ENCODE measurements around the gene RAX.

The RAX gene

DNA sequence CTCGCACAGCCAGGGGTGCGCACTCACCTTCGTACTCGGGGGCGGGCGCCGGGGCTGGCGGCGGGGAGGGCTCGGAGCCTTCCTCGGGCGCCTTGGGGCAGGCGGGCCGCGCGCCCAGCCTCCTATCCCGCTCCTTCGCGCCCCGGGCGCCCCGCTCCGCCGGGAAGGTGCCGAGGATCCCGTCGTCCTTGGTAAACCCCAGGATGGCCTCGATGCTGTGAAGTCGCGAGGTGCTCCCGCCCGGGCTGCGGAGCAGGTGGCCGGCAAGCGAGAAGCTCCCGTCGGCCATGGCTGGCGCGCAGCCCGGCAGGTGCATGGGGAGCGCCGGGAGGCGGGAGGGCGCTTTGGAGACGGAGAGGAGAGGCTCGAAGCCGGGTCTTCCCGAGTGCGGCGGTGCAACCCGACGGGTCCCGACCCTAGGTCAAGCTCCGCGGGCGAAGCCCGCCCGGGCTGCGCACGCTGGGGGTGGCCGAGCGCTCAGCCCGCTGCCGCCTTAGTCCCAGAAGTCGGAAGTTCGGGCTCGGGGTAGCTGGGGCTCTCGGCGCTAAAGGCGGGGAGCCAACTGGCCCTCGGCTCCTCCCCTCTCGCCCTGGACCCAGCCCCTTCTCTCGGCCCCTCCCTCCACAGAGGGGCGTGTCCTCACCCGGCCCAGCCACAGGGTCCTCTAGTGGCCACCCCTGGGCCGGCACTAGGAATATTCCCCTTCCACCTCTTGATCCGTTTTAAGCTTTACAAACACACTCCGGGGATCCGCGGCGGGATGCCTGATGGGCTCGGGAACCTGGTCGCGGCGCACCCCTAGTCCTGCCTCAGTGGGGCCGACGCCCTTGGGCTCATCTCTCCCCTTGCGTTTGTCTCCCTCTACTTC is at the start of gene RAX:
TSS of gene RAX (minus strand) at position 564 of the 868 bp plus-strand sequence. CDS start at position 316, 248 bp downstream.
- DNase-seq (ENCODE audit: low read depth), result no peak

DNA sequence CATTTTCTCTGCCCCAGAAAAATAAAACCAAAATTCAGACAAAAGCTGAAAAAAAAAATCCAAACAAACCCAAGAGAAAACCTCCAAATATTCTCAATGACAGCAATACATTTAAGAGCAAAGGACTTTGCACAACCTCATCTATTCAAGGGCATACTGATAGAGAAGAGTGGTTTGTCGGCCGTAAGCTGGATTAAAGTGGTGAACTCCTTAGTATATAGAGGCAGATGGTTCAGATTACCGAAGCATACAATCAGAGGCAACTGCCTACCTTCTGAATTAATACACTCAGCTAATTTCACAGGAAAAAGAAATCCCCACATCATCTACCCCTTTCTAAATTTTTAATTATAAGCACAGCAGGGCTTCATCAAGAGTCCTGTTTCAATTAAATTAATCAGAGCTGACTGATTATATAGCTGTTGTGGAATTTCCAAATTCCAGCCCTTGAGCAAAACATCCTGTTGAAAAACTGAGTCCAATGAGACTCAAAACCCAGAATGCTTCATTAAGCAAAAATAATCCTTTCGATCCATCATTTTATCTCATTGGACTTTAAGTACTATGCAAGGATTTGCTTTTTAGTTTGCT is 45.3 kb upstream of the RAX start, which contains the start of gene CPLX4:
TSS of gene CPLX4 (minus strand) at position 190 of the 591 bp plus-strand sequence. CDS start at position 3, 187 bp downstream.
- DNase-seq (ENCODE audit: low read depth), result no peak

DNA sequence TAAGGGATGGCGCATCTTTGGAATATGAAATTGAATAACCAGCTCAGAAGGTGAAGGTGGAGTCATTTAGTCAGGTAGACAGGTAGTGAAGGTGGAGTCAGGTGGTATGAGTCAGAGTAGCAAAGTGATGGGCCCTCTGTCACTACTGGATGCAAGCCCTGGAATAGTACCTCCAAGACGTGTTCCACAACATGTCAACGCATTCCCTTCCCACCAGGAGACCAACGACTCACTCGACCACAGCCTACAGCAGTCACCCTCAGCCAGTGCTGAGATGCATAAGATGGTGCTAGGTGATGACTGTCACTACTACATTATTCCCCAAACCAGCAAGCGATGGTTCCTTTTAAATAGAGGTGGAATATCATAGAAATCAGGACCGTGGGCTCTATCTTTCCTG is 38.4 kb upstream of the RAX start:
- DNase-seq (ENCODE audit: low read depth), result no peak

DNA sequence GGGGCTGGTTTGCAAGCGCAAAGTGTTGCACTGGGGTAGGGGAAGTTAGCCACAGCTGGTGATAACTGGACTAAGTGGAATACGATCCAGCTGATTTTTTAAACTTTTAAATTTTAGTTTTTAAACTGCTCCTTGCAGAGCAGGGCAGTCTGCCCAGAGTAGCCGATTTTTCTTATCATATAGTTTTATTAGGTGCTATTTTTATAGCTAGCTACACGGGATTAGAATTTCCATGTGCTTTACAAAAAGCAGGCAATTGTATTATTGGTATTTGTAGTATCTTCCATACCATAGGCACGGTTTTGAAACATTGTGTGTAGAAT is 35.6 kb upstream of the RAX start:
- DNase-seq (ENCODE audit: low read depth), result no peak

DNA sequence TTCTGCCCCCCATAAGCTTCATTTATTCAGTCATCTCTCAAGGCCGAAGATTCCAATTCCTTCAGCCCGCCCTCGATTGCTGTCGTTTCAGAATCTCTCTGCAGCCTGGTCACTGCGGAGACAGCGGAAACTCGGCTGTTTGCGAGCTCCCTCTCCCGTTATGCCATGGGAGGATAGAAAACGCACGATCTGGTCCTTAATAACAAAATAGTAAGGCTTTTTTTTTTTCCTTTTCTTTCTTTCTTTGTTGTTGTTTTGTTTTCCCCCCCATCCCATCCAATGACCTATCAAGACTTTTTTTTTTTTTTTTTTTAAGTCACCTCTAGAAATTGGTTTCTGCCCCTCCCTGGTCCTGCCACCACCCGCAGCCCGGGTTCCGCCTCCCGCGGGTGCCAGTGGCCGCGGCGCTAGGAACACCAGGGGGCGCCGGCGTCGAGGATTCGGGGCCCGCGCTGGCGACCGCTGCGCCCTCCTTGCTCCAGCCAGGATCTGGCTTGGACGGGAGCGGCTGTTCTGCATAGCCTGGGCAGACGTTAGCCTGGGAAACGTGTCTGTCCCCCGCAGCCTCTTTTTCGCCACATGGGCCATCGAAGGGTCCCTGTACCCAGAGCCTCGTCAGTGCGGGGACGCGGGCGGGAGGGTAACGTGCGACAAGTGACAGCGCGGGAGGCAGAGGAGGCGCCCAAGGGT is 35.1 kb upstream of the RAX start:
- peak; percentile 61 for DNase-seq (ENCODE audit: low read depth)

DNA sequence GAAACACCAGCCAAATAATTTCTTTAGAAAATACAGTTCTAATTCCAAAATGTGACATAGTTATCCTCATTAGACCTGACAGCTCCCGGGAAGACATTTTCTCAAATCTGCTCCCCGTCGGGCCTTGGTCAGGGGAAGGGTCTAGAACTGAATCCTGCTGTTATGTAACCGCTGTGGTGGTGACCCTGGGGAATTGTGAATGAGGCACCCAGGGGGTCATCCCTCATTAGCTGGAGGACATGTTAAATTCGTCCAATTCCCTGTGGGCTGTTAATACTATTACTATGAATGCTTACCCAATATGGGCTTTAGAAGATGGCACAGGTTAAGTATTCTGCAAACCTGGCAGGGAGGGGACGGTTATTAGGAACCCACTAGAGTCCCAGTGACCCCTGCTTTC is 33.4 kb upstream of the RAX start:
- DNase-seq (ENCODE audit: low read depth), result no peak

DNA sequence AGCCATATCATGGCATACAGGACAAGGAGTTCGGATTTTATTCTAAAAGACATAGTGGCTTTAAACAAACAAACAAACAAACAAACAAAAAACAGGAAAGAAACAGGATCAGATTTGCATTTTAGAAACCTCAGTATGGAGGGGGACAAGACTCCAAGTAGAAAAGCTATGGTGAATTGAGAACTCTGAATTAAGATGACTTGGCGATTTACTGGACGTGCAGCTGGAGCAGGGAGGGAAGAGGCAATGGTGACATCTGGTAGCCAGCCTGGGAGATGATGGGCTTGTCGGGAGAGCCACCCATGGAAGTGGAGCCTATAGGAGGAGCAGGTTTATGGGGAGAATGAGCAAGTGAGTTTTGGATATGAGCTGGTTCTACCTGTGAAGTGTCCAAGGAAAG is 32.0 kb upstream of the RAX start:
- no peak for DNase-seq (ENCODE audit: low read depth)

DNA sequence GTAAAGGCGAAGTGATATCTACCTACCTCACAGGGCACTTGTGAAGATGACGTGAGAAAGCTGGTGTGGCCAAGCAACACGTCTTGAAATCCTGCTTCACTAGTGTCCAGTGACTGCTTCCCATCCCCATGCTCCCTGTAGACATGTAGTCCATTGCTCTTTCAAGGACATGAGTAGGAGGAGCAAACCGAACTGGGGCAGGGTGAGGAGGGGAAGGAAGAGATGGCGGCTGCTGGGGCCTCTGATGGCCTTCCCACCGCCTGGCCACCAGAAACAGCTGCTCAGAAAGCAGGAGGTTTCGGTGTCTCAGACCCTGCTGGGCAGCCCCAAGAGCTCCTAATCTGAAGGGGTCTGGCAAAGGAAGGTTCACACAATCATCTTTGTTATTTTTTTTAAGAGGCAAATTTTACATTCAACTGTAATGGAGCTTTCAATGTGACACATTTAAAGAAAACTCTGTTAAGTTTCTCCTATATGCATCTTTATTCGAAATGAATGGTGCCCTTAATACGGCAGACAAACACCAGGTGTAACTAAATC is 30.5 kb upstream of the RAX start:
- DNase-seq (ENCODE audit: low read depth), result no peak

DNA sequence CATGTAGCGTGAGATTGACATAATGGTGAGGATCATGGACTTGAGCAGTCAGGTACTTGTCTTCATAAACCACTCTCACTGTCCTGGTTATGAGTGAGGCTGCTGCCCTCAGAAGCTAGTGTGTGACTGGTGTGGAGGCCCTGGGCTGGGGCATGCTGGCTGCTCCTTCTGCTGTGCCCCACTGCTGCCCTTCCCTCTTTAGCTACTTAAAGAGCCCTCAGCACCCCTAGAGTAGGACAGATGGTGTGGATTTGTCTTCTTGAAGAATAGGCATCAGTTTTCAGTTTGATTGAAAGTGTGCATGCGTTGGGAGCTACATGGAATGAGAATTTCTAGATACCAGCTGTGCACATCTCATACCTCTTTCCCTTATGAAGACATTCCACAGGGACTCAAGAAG is 29.8 kb upstream of the RAX start:
- no peak for DNase-seq (ENCODE audit: low read depth)

DNA sequence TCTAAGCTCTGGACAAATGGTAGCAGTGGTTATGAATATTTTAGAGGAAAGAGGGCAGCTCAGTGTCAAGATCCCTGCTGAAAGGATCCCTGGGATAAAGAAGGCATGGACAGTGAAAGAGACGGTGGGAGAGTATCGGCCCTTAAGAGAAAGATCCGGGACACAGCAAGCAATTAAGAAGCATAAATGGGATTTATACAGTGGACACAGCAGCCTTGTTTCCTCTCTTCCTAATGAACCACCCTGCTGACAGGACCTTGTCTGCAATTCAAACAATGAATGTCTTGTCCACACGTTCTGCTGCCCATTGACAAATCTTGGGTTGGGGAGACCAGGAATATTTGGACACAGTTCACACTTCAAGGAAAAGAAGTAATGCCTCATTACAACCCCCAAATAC is 28.7 kb upstream of the RAX start:
- no peak for DNase-seq (ENCODE audit: low read depth)

DNA sequence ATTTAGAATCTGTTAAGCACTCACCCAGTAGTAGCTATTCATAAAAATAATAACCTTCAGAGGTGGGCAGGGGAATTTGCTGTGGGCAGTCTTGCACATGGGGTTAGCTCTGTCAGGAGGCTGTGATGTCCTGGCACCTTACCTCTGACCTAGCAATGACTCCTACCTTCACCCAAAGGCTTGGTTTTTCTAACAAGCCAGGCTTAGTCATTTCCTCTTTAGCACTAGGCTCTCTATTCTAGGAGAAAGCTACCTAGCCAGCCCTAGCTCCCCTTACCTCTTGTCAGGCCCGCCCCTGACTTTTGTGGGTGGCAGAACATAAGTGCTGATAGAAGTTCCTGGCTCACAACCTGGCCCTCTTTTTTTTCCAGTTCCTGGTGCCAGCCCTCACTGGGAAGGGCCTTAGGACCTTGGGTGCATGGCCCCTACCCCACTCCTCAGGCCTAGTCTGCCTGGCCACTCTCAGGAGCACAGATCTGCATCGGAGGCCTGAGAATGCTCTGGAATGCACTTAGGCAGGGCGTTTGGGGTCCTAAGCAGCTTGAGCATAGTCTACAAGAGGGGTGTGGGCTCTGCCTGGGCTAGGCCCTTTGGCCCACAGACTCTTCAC is 27.5 kb upstream of the RAX start:
- no peak for DNase-seq (ENCODE audit: low read depth)

DNA sequence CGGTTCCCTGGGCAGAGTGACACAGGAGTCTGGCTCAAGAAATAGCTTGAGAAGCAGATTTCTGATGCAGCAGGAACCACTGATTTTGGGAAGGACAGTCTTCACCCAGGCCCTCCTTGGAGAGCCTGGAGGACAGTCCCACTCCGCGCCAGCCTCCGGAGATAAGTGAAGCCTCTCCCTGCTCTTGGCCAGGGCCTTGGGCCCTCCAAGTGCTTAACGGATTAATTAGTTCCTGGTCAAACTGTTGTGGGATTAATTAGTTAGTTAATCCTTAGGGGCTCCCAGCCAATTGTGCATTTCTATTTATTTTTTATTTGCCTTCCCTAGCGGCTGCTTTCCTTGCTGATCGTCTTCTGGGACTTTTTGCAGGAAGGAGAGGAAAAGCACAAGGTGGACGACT is 25.6 kb upstream of the RAX start:
- no peak for DNase-seq (ENCODE audit: low read depth)

DNA sequence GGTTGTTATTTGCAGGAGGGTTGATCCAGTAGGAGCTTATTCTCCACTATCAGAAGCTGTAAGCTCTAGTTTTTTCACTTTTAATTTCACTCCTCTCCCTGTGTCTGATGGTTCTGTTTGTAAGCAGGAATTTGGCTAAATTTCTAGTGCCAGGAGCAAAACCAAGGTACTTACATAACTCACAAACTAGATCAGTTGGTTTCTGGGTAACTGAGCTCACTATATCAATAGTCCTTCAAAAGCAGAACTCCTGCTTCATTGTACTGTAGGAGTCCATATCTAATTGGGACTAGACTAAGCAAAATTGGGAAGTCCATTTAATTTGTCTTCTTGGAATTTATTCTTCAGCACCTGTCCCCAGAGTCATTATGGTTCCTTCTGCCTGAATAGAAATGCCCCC is 20.1 kb upstream of the RAX start:
- no peak for DNase-seq (ENCODE audit: low read depth)

DNA sequence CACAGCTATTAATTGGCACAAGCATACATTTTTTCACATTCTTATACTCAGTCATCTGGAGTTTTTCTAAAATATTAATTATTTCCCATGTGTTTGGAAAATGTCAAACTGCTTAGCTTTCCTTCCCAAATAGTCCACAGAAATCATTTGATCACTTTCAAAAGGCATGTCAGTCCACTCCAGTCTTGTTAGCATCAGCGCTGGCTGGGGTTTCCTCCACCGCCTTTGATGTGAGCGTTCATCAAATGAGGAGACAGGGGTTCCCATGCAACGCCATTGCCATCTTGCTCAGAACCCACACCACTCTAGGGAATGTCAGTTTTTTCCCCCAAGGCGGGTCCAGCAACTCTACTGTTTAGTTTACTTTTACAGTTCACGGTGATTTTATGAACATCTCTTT is 13.1 kb upstream of the RAX start:
- no peak for DNase-seq (ENCODE audit: low read depth)

DNA sequence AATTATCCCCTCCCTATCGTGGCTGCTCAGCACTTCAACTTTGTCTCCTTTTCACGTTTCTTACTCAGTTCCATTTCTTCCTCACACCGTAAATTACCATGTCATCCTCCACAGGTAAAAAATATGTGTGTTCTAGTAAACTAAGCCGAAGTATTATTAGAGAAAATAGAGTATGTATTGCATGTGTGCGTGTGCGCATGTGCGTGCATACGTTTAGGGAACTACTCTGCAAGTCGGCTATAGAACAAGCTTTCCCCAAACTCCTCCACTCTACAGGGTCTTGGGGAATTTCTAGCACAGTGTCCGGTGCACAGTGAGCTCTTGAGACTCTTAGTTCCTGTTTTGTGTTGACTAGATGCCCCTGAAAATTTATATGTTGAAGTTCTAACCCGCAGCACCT is 9.1 kb upstream of the RAX start:
- no peak for DNase-seq (ENCODE audit: low read depth)

DNA sequence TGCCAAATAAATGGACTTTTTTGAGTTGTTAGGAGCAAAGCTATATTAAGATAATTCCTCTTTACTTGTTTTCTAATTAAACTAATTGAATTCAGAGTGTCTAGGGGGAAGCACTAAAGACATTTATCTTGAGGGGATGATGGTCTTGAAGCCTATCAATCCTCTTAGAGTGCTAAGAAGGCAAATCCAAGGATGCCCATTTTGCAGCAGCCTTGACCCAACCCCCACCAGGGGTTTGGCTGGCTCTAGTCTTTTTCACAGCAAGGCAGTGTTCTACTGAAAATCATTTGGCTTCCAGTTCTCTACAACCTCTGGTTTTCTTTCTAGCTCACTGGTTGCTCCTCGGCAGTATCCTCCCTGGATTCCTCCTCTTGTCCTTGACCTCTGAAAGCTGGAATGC is 6.5 kb upstream of the RAX start:
- DNase-seq (ENCODE audit: low read depth), result no peak

DNA sequence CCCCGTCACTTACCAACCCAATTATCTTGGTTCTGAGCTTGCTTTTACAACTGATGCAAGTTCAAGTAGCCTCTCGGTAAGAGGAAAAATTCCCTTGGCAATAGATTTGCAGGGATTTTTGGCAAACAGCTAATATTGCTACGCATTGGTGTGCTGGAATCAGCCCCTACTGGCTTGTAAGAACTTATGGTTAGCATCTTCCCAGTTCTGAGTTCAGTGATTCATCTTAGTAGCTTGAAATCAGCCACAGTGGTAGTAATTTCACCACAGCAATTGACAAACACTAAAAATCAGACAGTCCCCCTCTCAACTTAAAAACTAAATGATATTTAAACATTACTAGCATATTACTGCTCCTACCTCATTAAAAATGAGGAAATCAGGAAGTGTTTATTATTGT is 5.9 kb upstream of the RAX start:
- no peak for DNase-seq (ENCODE audit: low read depth)

DNA sequence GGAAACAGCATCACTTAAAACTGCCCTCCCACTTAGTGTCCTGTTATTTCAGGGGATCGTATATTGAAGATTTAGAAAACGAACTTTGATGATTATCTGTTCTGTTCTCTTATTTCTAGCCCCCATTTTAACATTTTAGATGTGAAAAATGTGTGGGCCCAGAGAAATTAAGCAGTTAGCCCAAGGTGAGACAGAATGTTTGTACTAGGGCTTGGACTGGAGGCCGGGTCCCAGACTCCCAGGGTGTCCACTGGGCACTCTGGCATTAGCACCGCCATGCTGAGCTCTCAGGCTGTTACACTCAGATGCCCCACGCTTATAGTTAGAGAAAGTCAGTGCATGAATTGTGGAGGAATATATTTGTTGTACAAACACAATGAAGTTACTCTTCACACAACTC is 5.5 kb upstream of the RAX start:
- no peak for DNase-seq (ENCODE audit: low read depth)

DNA sequence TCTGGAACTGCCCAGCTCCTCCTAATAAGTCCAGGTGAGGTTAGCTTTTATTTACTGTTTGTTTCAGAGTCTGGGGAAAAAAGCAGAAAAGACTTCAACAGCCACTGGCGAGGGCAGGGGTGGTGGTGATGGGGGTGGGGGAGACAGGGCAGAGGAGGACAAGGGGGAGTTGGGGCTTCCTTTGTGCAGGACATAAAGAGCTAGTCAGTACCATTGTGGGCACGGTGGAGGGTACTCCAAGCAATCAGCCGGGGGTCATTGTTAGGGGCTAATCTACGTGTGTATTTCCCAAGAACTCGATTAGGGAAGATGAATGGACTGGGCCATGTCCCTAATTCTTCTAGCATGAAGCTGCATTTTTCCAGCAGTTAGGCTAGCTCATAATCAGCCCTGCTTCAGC is 2.8 kb upstream of the RAX start:
- DNase-seq (ENCODE audit: low read depth), result no peak

DNA sequence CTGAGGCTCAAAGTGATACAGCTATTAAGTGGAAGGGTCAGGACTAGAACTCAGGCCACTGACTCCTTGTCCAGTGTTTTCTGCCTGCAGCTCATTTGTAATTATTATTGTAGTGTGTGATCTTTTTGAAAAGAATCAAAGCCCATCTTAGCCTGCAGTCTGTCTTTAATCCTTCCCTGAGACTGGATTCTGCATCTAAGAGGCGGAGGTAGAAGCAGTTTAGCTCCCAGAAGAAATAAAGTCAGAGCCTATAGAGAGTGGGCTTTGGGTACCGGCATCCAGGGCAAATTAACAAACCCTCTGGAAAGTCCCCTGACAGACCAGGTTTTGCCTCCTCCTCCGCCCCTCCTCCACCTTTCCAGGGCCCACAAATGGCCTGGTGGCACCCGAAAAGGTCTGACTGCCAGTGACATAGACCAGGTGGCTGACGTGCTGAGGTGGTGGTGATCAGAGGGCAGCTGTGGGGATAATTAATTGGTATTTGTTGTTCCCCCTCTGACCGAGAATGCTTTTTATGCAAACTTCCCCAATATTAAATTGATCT is 2.2 kb upstream of the RAX start:
- no peak for DNase-seq (ENCODE audit: low read depth)

DNA sequence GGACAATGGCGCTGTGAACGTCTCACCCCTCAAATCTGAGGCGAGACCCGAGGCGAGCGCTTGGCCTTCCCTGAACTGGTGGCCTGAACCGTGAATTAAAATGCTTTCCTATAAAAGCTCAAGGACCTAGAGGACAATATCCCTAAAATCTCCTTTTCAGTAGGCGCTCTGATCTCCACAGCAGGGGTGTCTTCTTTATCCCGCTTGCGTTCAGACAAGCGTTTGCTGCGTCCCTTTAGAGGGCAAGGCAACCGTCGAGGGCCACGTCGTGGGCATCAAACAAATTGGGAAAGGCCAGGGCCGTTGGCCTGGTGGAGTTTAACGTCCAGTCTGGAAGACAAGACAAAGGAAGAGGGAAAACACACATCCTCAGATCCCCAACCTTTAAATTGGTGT is 1.3 kb upstream of the RAX start:
- no peak for DNase-seq (ENCODE audit: low read depth)

DNA sequence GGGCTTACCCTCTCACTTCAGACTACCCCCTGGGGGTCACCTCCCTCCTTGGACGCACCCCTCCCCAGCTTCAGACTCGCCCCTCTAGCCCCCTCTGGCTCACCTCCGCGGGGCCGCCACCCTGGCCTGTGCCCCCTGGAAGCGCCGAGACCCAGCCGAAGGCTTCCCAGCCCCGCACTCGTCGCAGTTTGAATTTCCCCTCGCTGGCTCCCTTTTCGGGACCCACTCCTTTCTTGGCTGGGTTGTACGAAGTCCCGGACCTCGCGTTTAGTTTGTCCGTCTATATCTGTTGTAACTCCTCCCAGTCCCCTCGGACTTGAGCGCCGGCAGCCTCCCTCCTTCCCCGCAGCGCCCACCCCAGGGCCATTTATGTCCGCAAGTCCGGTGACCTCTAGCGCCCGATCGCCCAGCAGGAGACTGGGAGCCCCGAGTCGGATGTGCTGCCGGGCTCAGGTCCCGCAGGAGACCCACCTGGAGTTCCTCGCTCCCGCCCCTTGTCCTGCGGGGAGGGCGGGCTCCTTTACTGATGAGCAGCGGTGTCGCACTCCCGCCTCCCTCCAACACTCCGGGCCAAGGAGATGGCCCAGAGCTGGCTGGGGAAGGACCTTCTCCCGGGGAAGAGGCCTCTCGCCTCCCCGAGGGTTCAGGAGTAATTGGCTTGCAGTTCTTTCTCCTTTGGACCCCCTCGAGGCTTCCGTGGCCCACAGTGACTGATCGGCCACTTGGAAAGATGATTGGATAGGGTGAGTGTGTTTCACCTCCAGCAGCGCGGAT is 692 bp upstream of the RAX start:
- DNase-seq (ENCODE audit: low read depth), result no peak

Data from activated T-cell treated with anti-CD3 and anti-CD28 coated beads for 1 hour (primary cell).